ENCODE results near the gene MAP7.

MAP7 gene

GRCh38 chr6:136446145-136446544 is 104.1 kb downstream of the MAP7 start:
- Histone ChIP-seq H3K36me3 (replicated peaks in 1 of 2; ENCODE audit: control insufficient read depth in 2 of 2, insufficient read depth in 2 of 2, low read length in 2 of 2) (no peaks in the 10 kb centered on the region), H2AFZ (ENCODE audit: low read length) (no peak overlapping the region), H3K4me2 (ENCODE audit: insufficient read depth, low read length, poor library complexity, severe bottlenecking) (no peak overlapping the region), H3K4me3 (ENCODE audit: low read length in 2 of 2) (no peak overlapping the region), H2BK120ac (ENCODE audit: low read depth, low read length) (no peak overlapping the region), H3K27me3 (ENCODE audit: control insufficient read depth in 3 of 3, insufficient read depth in 3 of 3, low read depth in 1 of 3, low read length in 3 of 3) (no peaks in the 10 kb centered on the region), H3K9ac (ENCODE audit: low read depth, low read length, poor library complexity) (peak overlapping the region; percentile 47), H3K4me1 (ENCODE audit: control insufficient read depth in 2 of 2, insufficient read depth in 1 of 2, low read depth in 1 of 2, low read length in 2 of 2) (no peaks in the 10 kb centered on the region), H2BK15ac (ENCODE audit: low read length) (no peak overlapping the region), H3K27ac (replicated peaks; ENCODE audit: low read length) (no peak overlapping the region), H4K8ac (ENCODE audit: low read depth, low read length) (no peak overlapping the region), H4K91ac (ENCODE audit: low read depth, low read length, poor library complexity) (no peak overlapping the region), H3K23ac (ENCODE audit: low read depth, low read length, poor library complexity) (no peak overlapping the region), H3K9me3 (replicated peaks in 1 of 2; ENCODE audit: control insufficient read depth in 2 of 2, insufficient read depth in 1 of 2, low read depth in 1 of 2, low read length in 2 of 2) (peaks cover 0 to 2% of the 10 kb centered on the region in 2 donors), H3K79me1 (ENCODE audit: low read depth, low read length) (no peaks in the 10 kb centered on the region), H3K14ac (ENCODE audit: low read length) (no peak overlapping the region), H3K18ac (ENCODE audit: low read length) (no peak overlapping the region), H3K4ac (ENCODE audit: low read length) (no peak overlapping the region), H2BK5ac (ENCODE audit: low read length) (no peak overlapping the region), H2BK12ac (ENCODE audit: low read length) (no peak overlapping the region), H2AK5ac (ENCODE audit: low read depth, low read length) (no peak overlapping the region)
- DNase-seq (ENCODE audit: low spot score), result no peak
- no CpG with 5 or more reads among the region's 2 CpGs for WGBS, 2 donors (ENCODE audit: extremely low coverage in 2 of 2, insufficient read length in 2 of 2, insufficient replicate concordance in 1 of 2)

- Histone ChIP-seq H2AK5ac (ENCODE audit: low read depth, low read length) (no peak overlapping the region), H2BK5ac (ENCODE audit: low read length) (no peak overlapping the region), H3K9me3 (replicated peaks in 1 of 2; ENCODE audit: control insufficient read depth in 2 of 2, insufficient read depth in 1 of 2, low read depth in 1 of 2, low read length in 2 of 2) (no peaks in the 10 kb centered on the region), H3K4ac (ENCODE audit: low read length) (no peak overlapping the region), H3K27me3 (ENCODE audit: control insufficient read depth in 3 of 3, insufficient read depth in 3 of 3, low read depth in 1 of 3, low read length in 3 of 3) (no peaks in the 10 kb centered on the region), H3K9ac (ENCODE audit: low read depth, low read length, poor library complexity) (no peak overlapping the region), H2AFZ (ENCODE audit: low read length) (no peak overlapping the region), H3K36me3 (replicated peaks in 1 of 2; ENCODE audit: control insufficient read depth in 2 of 2, insufficient read depth in 2 of 2, low read length in 2 of 2) (no peaks in the 10 kb centered on the region), H3K79me1 (ENCODE audit: low read depth, low read length) (no peaks in the 10 kb centered on the region), H2BK120ac (ENCODE audit: low read depth, low read length) (no peak overlapping the region), H3K18ac (ENCODE audit: low read length) (no peak overlapping the region), H3K27ac (replicated peaks; ENCODE audit: low read length) (no peak overlapping the region), H4K91ac (ENCODE audit: low read depth, low read length, poor library complexity) (no peak overlapping the region), H3K4me2 (ENCODE audit: insufficient read depth, low read length, poor library complexity, severe bottlenecking) (no peak overlapping the region), H3K14ac (ENCODE audit: low read length) (no peak overlapping the region), H3K4me1 (ENCODE audit: control insufficient read depth in 2 of 2, insufficient read depth in 1 of 2, low read depth in 1 of 2, low read length in 2 of 2) (no peaks in the 10 kb centered on the region), H3K4me3 (ENCODE audit: low read length in 2 of 2) (no peak overlapping the region), H3K23ac (ENCODE audit: low read depth, low read length, poor library complexity) (no peak overlapping the region), H4K8ac (ENCODE audit: low read depth, low read length) (no peak overlapping the region), H2BK15ac (ENCODE audit: low read length) (no peak overlapping the region), H2BK12ac (ENCODE audit: low read length) (no peak overlapping the region)
- WGBS, 2 donors (ENCODE audit: extremely low coverage in 2 of 2, insufficient read length in 2 of 2, insufficient replicate concordance in 1 of 2), result no CpG with 5 or more reads among the region's 3 CpGs
- no peak for DNase-seq (ENCODE audit: low spot score)
Measured at GRCh38 chr6:136445063-136445462, 105.2 kb downstream of the MAP7 start.

GRCh38 chr6:136440203-136440602 is 110.0 kb downstream of the MAP7 start:
- H3K14ac ChIP-seq (ENCODE audit: low read length), result no peak overlapping the region
- no peak overlapping the region for H3K4ac ChIP-seq (ENCODE audit: low read length)
- H4K91ac ChIP-seq (ENCODE audit: low read depth, low read length, poor library complexity), result no peak overlapping the region
- H3K9me3 ChIP-seq (replicated peaks in 1 of 2; ENCODE audit: control insufficient read depth in 2 of 2, insufficient read depth in 1 of 2, low read depth in 1 of 2, low read length in 2 of 2), result no peaks in the 10 kb centered on the region
- no peak overlapping the region for H2BK5ac ChIP-seq (ENCODE audit: low read length)
- DNase-seq (ENCODE audit: low spot score), result no peak
- H3K27ac ChIP-seq (replicated peaks; ENCODE audit: low read length), result no peak overlapping the region
- no peak overlapping the region for H4K8ac ChIP-seq (ENCODE audit: low read depth, low read length)
- no peak overlapping the region for H3K9ac ChIP-seq (ENCODE audit: low read depth, low read length, poor library complexity)
- H2BK120ac ChIP-seq (ENCODE audit: low read depth, low read length), result no peak overlapping the region
- no peak overlapping the region for H2BK12ac ChIP-seq (ENCODE audit: low read length)
- no peak overlapping the region for H3K4me3 ChIP-seq (ENCODE audit: low read length in 2 of 2)
- no peak overlapping the region for H2AFZ ChIP-seq (ENCODE audit: low read length)
- no peak overlapping the region for H3K23ac ChIP-seq (ENCODE audit: low read depth, low read length, poor library complexity)
- H3K36me3 ChIP-seq (replicated peaks in 1 of 2; ENCODE audit: control insufficient read depth in 2 of 2, insufficient read depth in 2 of 2, low read length in 2 of 2), result no peaks in the 10 kb centered on the region
- H3K18ac ChIP-seq (ENCODE audit: low read length), result no peak overlapping the region
- H2BK15ac ChIP-seq (ENCODE audit: low read length), result no peak overlapping the region
- H3K27me3 ChIP-seq (ENCODE audit: control insufficient read depth in 3 of 3, insufficient read depth in 3 of 3, low read depth in 1 of 3, low read length in 3 of 3), result no peaks in the 10 kb centered on the region
- no peak overlapping the region for H3K4me2 ChIP-seq (ENCODE audit: insufficient read depth, low read length, poor library complexity, severe bottlenecking)
- WGBS, 2 donors (ENCODE audit: extremely low coverage in 2 of 2, insufficient read length in 2 of 2, insufficient replicate concordance in 1 of 2), result no CpG with 5 or more reads among the region's 2 CpGs
- H3K79me1 ChIP-seq (ENCODE audit: low read depth, low read length), result no peaks in the 10 kb centered on the region
- no peak overlapping the region for H2AK5ac ChIP-seq (ENCODE audit: low read depth, low read length)
- H3K4me1 ChIP-seq (ENCODE audit: control insufficient read depth in 2 of 2, insufficient read depth in 1 of 2, low read depth in 1 of 2, low read length in 2 of 2), result peaks cover 0 to 3% of the 10 kb centered on the region in 2 donors

GRCh38 chr6:136439514-136440190 is 110.6 kb downstream of the MAP7 start:
- Histone ChIP-seq H3K27me3 (ENCODE audit: control insufficient read depth in 3 of 3, insufficient read depth in 3 of 3, low read depth in 1 of 3, low read length in 3 of 3) (no peaks in the 10 kb centered on the region), H3K79me1 (ENCODE audit: low read depth, low read length) (no peaks in the 10 kb centered on the region), H2AFZ (ENCODE audit: low read length) (no peak overlapping the region), H3K23ac (ENCODE audit: low read depth, low read length, poor library complexity) (no peak overlapping the region), H3K4me3 (ENCODE audit: low read length in 2 of 2) (no peak overlapping the region), H3K9me3 (replicated peaks in 1 of 2; ENCODE audit: control insufficient read depth in 2 of 2, insufficient read depth in 1 of 2, low read depth in 1 of 2, low read length in 2 of 2) (no peaks in the 10 kb centered on the region), H3K27ac (replicated peaks; ENCODE audit: low read length) (no peak overlapping the region), H4K91ac (ENCODE audit: low read depth, low read length, poor library complexity) (no peak overlapping the region), H3K9ac (ENCODE audit: low read depth, low read length, poor library complexity) (no peak overlapping the region), H2BK15ac (ENCODE audit: low read length) (no peak overlapping the region), H3K4ac (ENCODE audit: low read length) (no peak overlapping the region), H2BK12ac (ENCODE audit: low read length) (no peak overlapping the region), H3K4me2 (ENCODE audit: insufficient read depth, low read length, poor library complexity, severe bottlenecking) (no peak overlapping the region), H3K14ac (ENCODE audit: low read length) (no peak overlapping the region), H2AK5ac (ENCODE audit: low read depth, low read length) (no peak overlapping the region), H3K18ac (ENCODE audit: low read length) (peak overlapping the region; percentile 6), H3K4me1 (ENCODE audit: control insufficient read depth in 2 of 2, insufficient read depth in 1 of 2, low read depth in 1 of 2, low read length in 2 of 2) (peaks cover 0 to 8% of the 10 kb centered on the region in 2 donors), H2BK5ac (ENCODE audit: low read length) (no peak overlapping the region), H4K8ac (ENCODE audit: low read depth, low read length) (no peak overlapping the region), H2BK120ac (ENCODE audit: low read depth, low read length) (no peak overlapping the region), H3K36me3 (replicated peaks in 1 of 2; ENCODE audit: control insufficient read depth in 2 of 2, insufficient read depth in 2 of 2, low read length in 2 of 2) (no peaks in the 10 kb centered on the region)
- no CpG with 5 or more reads among the region's 9 CpGs for WGBS, 2 donors (ENCODE audit: extremely low coverage in 2 of 2, insufficient read length in 2 of 2, insufficient replicate concordance in 1 of 2)
- DNase-seq (ENCODE audit: low spot score), result no peak
